H9 (cell line): Measurements from ENCODE around the gene DEPDC5. TPM values are rescaled to one million over a fixed set of nuclear protein-coding genes. Genes with fewer than 3 reads are reported as not detected.

ENCODE experiments used
- DNase-seq: peaks from one replicate; pipeline ENCODE4 v3.0.0-alpha.2; 2017
- H2AFZ ChIP-seq: one replicate; pipeline ENCODE4 v1.6.1; 2013; ENCODE audit warnings: mild to moderate bottlenecking, low read length, control low read depth, moderate library complexity
- H2AK5ac ChIP-seq: 2 replicates; pipeline ENCODE4 v1.6.1; 2013; ENCODE audit warnings: low read length, control low read depth, mixed read lengths; ENCODE audit not compliant: insufficient read length
- H2BK120ac ChIP-seq: one replicate; pipeline ENCODE4 v1.6.1; 2013; ENCODE audit warnings: low read depth, mild to moderate bottlenecking, low read length, control low read depth, inconsistent platforms; ENCODE audit not compliant: poor library complexity, severe bottlenecking
- H2BK12ac ChIP-seq: 2 replicates; pipeline ENCODE4 v1.6.1; 2013; ENCODE audit warnings: low read length, control low read depth, mixed read lengths, low read depth; ENCODE audit not compliant: insufficient read length
- H2BK15ac ChIP-seq: 2 replicates; pipeline ENCODE4 v1.6.1; 2013; ENCODE audit warnings: low read depth, low read length, control low read depth
- H2BK20ac ChIP-seq: one replicate; pipeline ENCODE4 v1.6.1; 2013; ENCODE audit warnings: low read depth, mild to moderate bottlenecking, low read length, control low read depth, inconsistent platforms; ENCODE audit not compliant: poor library complexity, severe bottlenecking
- H2BK5ac ChIP-seq: 2 replicates; pipeline ENCODE4 v1.6.1; 2013; ENCODE audit warnings: low read length, control low read depth, mixed read lengths; ENCODE audit not compliant: insufficient read length
- H3K14ac ChIP-seq: 2 replicates; pipeline ENCODE4 v1.6.1; 2013; ENCODE audit warnings: low read length, control low read depth; ENCODE audit not compliant: insufficient read depth
- H3K18ac ChIP-seq: 2 replicates; pipeline ENCODE4 v1.6.1; 2013; ENCODE audit warnings: low read depth, mild to moderate bottlenecking, mixed read lengths, low read length, control low read depth; ENCODE audit not compliant: insufficient read length
- H3K23ac ChIP-seq: 2 replicates; pipeline ENCODE4 v1.6.1; 2013; ENCODE audit warnings: low read length, control low read depth, mixed read lengths, low read depth; ENCODE audit not compliant: insufficient read length
- H3K23me2 ChIP-seq: 2 replicates; pipeline ENCODE4 v1.6.1; 2013; ENCODE audit warnings: low read depth, mild to moderate bottlenecking, mixed read lengths, low read length, control low read depth; ENCODE audit not compliant: insufficient read length, poor library complexity, severe bottlenecking
- H3K27ac ChIP-seq: 2 replicates; pipeline ENCODE4 v1.5.1; 2013; ENCODE audit warnings: low read length, control low read depth, mixed read lengths, low read depth; ENCODE audit not compliant: insufficient read length
- H3K27me3 ChIP-seq: 2 replicates; pipeline ENCODE4 v1.6.1; 2013; ENCODE audit warnings: low read length, control low read depth, inconsistent platforms; ENCODE audit not compliant: insufficient read depth
- H3K4ac ChIP-seq: 2 replicates; pipeline ENCODE4 v1.6.1; 2013; ENCODE audit warnings: low read depth, mild to moderate bottlenecking, control low read depth, inconsistent platforms, low read length, moderate library complexity
- H3K4me1 ChIP-seq: 2 replicates; pipeline ENCODE4 v1.6.1; 2013; ENCODE audit warnings: low read length, control low read depth, inconsistent platforms; ENCODE audit not compliant: insufficient read depth
- H3K4me2 ChIP-seq: 2 replicates; pipeline ENCODE4 v1.6.1; 2013; ENCODE audit warnings: low read length, control low read depth, mixed read lengths; ENCODE audit not compliant: insufficient read length, insufficient read depth
- H3K56ac ChIP-seq: 2 replicates; pipeline ENCODE4 v1.6.1; 2013; ENCODE audit warnings: low read depth, mild to moderate bottlenecking, mixed read lengths, low read length, control low read depth; ENCODE audit not compliant: insufficient read length
- H3K79me1 ChIP-seq: 2 replicates; pipeline ENCODE4 v1.6.1; 2013; ENCODE audit warnings: low read depth, mild to moderate bottlenecking, moderate library complexity, low read length, control low read depth, inconsistent platforms; ENCODE audit not compliant: insufficient read depth, poor library complexity, severe bottlenecking
- H3K79me2 ChIP-seq: 2 replicates; pipeline ENCODE4 v1.6.1; 2013; ENCODE audit warnings: low read length, control low read depth, inconsistent platforms; ENCODE audit not compliant: insufficient read depth
- H3K9ac ChIP-seq: 2 replicates; pipeline ENCODE4 v1.6.1; 2013; ENCODE audit warnings: low read length, control low read depth, mixed read lengths; ENCODE audit not compliant: insufficient read length; ENCODE audit errors: extremely low read depth
- H3K9me3 ChIP-seq: one replicate; pipeline ENCODE4 v1.6.1; 2013; ENCODE audit warnings: low read depth, low read length, inconsistent platforms; ENCODE audit not compliant: control insufficient read depth
- H3T11ph ChIP-seq: one replicate; pipeline ENCODE4 v1.6.1; 2013; ENCODE audit warnings: mild to moderate bottlenecking, low read length, control low read depth, inconsistent platforms
- H4K20me1 ChIP-seq: one replicate; pipeline ENCODE4 v1.6.1; 2013; ENCODE audit not compliant: control insufficient read depth, insufficient read length, insufficient read depth
- H4K5ac ChIP-seq: 2 replicates; pipeline ENCODE4 v1.6.1; 2013; ENCODE audit warnings: low read depth, mild to moderate bottlenecking, mixed read lengths, low read length, control low read depth; ENCODE audit not compliant: insufficient read length
- H4K8ac ChIP-seq: replicated peaks from 2 replicates; pipeline ENCODE4 v1.6.1; 2013; ENCODE audit warnings: low read length, control low read depth, mixed read lengths, low read depth; ENCODE audit not compliant: insufficient read length
- H4K91ac ChIP-seq: 2 replicates; pipeline ENCODE4 v1.6.1; 2013; ENCODE audit warnings: low read depth, mild to moderate bottlenecking, moderate library complexity, mixed read lengths, low read length, control low read depth; ENCODE audit not compliant: insufficient read length
- H3K27ac Mint-ChIP-seq, 3 experiments: 2 replicates in 2 of 3; 3 replicates in 1 of 3; pipeline ENCODE4 v1.8.0; 2020 to 2021; ENCODE audit warnings: mixed read lengths in 3 of 3, mild to moderate bottlenecking in 1 of 3, moderate library complexity in 1 of 3
- H3K27me3 Mint-ChIP-seq: 2 replicates; pipeline ENCODE4 v1.8.0; 2021; ENCODE audit warnings: low read depth, mild to moderate bottlenecking, moderate library complexity, mixed read lengths
- H3K36me3 Mint-ChIP-seq, 3 experiments: 2 replicates in 2 of 3; 3 replicates in 1 of 3; pipeline ENCODE4 v1.8.0; 2020 to 2021; ENCODE audit warnings: low read depth in 3 of 3, mixed read lengths in 3 of 3; ENCODE audit not compliant: insufficient read depth in 1 of 3
- H3K4me1 Mint-ChIP-seq, 2 experiments: 2 replicates each; pipeline ENCODE4 v1.8.0; 2020; ENCODE audit warnings: mixed read lengths in 2 of 2
- H3K4me3 Mint-ChIP-seq, 2 experiments: 2 replicates in 1 of 2; 3 replicates in 1 of 2; pipeline ENCODE4 v1.8.0; 2020 to 2021; ENCODE audit warnings: mild to moderate bottlenecking in 2 of 2, mixed read lengths in 2 of 2, moderate library complexity in 1 of 2
- H3K9me3 Mint-ChIP-seq, 2 experiments: 2 replicates in 1 of 2; 3 replicates in 1 of 2; pipeline ENCODE4 v1.8.0; 2020; ENCODE audit warnings: mild to moderate bottlenecking in 2 of 2, mixed read lengths in 2 of 2, moderate library complexity in 1 of 2
- CTCF ChIP-seq: fragments of 200-600 bp; sonication (generic); conservative IDR thresholded peaks from 3 replicates; pipeline ENCODE4 v1.8.0; 2021; ENCODE audit warnings: antibody characterized with exemption, mild to moderate bottlenecking
- WGBS: extraction: QIAGEN DNeasy Blood & Tissue Kit; methylation state at CpG from one replicate; pipeline ENCODE4 v1.1.7; 2013; ENCODE audit warnings: missing lambda C conversion rate, low lambda C conversion rate, mixed read lengths; ENCODE audit not compliant: insufficient read length; ENCODE audit errors: extremely low coverage; 5-methylcytosine and 5-hydroxymethylcytosine counted together
- total RNA-seq: library from RNA; stranded (reverse); gene quantifications from 2 replicates; pipeline ENCODE4 v1.2.1, GENCODE V29; 2021

The DEPDC5 gene
- total RNA-seq, 1 experiment from 2014 or later: 29.2 TPM

- no peak overlapping the region for H3K27ac ChIP-seq
- peaks cover 49 to 51% of the 10 kb centered on the region in 2 experiments for H3K4me1 Mint-ChIP-seq
- H3K14ac ChIP-seq: no peak overlapping the region
- H2BK20ac ChIP-seq: no peak overlapping the region
- H2BK15ac ChIP-seq: no peak overlapping the region
- no peak overlapping the region for H4K91ac ChIP-seq
- no peak overlapping the region for H3K56ac ChIP-seq
- H2BK12ac ChIP-seq: no peak overlapping the region
- peaks cover 28 to 54% (median 53%) of the 10 kb centered on the region in 3 experiments for H3K36me3 Mint-ChIP-seq
- no peaks in the 10 kb centered on the region for H3K23me2 ChIP-seq
- no peak overlapping the region for H3K18ac ChIP-seq
- H3K23ac ChIP-seq: no peak overlapping the region
- H3K79me2 ChIP-seq: peaks cover 35% of the 10 kb centered on the region; the same call in 1 of the 2 replicates
- no peak overlapping the region for H2AK5ac ChIP-seq
- no peaks in the 10 kb centered on the region for H3K9me3 ChIP-seq
- no peak overlapping the region for H4K8ac ChIP-seq
- H3K4me3 Mint-ChIP-seq: no peak overlapping the region
- H3T11ph ChIP-seq: no peak overlapping the region
- no peaks in the 10 kb centered on the region for H4K20me1 ChIP-seq
- H3K4ac ChIP-seq: no peak overlapping the region
- H3K27ac Mint-ChIP-seq: peak overlapping the region; percentile 36 to 88 (median 56); a peak in 5 of 7 replicates
- no peaks in the 10 kb centered on the region for H3K9me3 Mint-ChIP-seq
- no peak overlapping the region for H2BK120ac ChIP-seq
- no peak overlapping the region for H2AFZ ChIP-seq
- H4K5ac ChIP-seq: no peak overlapping the region
- H3K9ac ChIP-seq: no peak overlapping the region
- no peak for DNase-seq
- no peaks in the 10 kb centered on the region for H3K27me3 ChIP-seq
- no CpG with 5 or more reads among the region's 11 CpGs for WGBS
- no peaks in the 10 kb centered on the region; the same call in none of the 2 replicates for H3K4me1 ChIP-seq
- H3K79me1 ChIP-seq: peaks cover 19% of the 10 kb centered on the region
- no peaks in the 10 kb centered on the region for H3K27me3 Mint-ChIP-seq
- no peak overlapping the region for H2BK5ac ChIP-seq
- H3K4me2 ChIP-seq: no peak overlapping the region
- no peak for TF ChIP-seq CTCF
These were observed 201.0 kb downstream of the DEPDC5 start for GRCh38 chr22:31954535-31955523.
